Coronary artery (tissue), 2 donors: ENCODE results near the gene IGF1.

ENCODE experiments used
- DNase-seq: peaks from one replicate; pipeline ENCODE4 v3.0.0-alpha.2; 2017; ENCODE audit warnings: low spot score
- H3K27ac ChIP-seq, 2 donors: fragments of 200-600 bp; sonication (generic); one replicate each; pipeline ENCODE4 v1.5.1; 2016 to 2019
- H3K4me3 ChIP-seq: fragments of 200-600 bp; sonication (generic); 2 replicates; pipeline ENCODE4 v1.5.1; 2016; ENCODE audit warnings: mild to moderate bottlenecking, moderate library complexity
- CTCF ChIP-seq: fragments of 200-600 bp; sonication (generic); IDR thresholded peaks from one replicate; pipeline ENCODE4 v1.5.1; 2019; ENCODE audit warnings: antibody characterized with exemption

Gene IGF1

GRCh38 chr12:102501773-102502172 is 21.4 kb upstream of the IGF1 start:
- no peak for TF ChIP-seq CTCF
- no peak overlapping the region for H3K27ac ChIP-seq
- no peak overlapping the region for H3K4me3 ChIP-seq
- no peak for DNase-seq

- DNase-seq: no peak
These were observed 18.1 kb upstream of the IGF1 start for GRCh38 chr12:102498471-102498870.

GRCh38 chr12:102497743-102498142 is 17.4 kb upstream of the IGF1 start:
- H3K27ac ChIP-seq: no peak overlapping the region
- no peak overlapping the region for H3K4me3 ChIP-seq
- no peak for TF ChIP-seq CTCF
- no peak for DNase-seq

More at GRCh38 chr12:102498471-102498870, 18.1 kb upstream of the IGF1 start:
- H3K4me3 ChIP-seq: no peak overlapping the region
- TF ChIP-seq CTCF: no peak
- no peak overlapping the region for H3K27ac ChIP-seq

GRCh38 chr12:102496591-102496990 is 16.2 kb upstream of the IGF1 start:
- H3K4me3 ChIP-seq: no peak overlapping the region
- TF ChIP-seq CTCF: no peak
- DNase-seq: no peak
- H3K27ac ChIP-seq: no peak overlapping the region

- no peak overlapping the region for H3K4me3 ChIP-seq
- DNase-seq: no peak
- H3K27ac ChIP-seq: no peak overlapping the region
- no peak for TF ChIP-seq CTCF
These were observed 6.9 kb upstream of the IGF1 start for GRCh38 chr12:102487226-102487625.

GRCh38 chr12:102486153-102486552 is 5.8 kb upstream of the IGF1 start:
- no peak overlapping the region for H3K4me3 ChIP-seq
- H3K27ac ChIP-seq: no peak overlapping the region
- no peak for DNase-seq
- no peak for TF ChIP-seq CTCF

- Histone ChIP-seq H3K4me3 (peak overlapping the region; percentile 43), H3K27ac (peak overlapping the region in 1 of 2 donors; percentile 36)
- TF ChIP-seq CTCF: peak; percentile 92
- no peak for DNase-seq
These were observed 4.1 kb upstream of the IGF1 start for GRCh38 chr12:102484428-102484958.
